Measurements from ENCODE around the gene YBX1.
"Not testable (repeated sequence)": the region's sequence is repeated elsewhere in the genome, so short reads cannot be mapped to it uniquely, and the experiment has no call there.

The YBX1 gene

DNA sequence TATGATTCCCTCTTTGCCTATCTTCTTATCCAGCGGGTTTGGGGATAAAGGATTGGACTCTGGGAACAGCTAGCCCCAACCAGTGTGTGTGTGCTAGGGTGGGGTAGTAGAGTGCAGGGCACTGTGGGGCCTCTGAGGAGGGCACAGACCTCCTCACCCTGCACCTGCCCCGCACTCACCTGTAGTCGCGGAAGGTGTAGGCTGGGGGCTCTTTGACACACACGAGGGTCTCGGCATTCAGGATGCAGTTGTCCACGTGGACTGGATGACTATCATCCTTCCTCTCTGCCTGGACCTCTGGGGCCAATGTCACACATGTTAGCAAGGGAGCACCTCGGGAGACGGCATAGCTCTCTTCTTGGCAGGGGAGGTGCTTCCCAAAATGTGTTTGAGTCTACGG is 65.8 kb downstream of the YBX1 start:
- DNase-seq (ENCODE audit: low read depth in 2 of 3, low spot score in 2 of 3) = no peak

DNA sequence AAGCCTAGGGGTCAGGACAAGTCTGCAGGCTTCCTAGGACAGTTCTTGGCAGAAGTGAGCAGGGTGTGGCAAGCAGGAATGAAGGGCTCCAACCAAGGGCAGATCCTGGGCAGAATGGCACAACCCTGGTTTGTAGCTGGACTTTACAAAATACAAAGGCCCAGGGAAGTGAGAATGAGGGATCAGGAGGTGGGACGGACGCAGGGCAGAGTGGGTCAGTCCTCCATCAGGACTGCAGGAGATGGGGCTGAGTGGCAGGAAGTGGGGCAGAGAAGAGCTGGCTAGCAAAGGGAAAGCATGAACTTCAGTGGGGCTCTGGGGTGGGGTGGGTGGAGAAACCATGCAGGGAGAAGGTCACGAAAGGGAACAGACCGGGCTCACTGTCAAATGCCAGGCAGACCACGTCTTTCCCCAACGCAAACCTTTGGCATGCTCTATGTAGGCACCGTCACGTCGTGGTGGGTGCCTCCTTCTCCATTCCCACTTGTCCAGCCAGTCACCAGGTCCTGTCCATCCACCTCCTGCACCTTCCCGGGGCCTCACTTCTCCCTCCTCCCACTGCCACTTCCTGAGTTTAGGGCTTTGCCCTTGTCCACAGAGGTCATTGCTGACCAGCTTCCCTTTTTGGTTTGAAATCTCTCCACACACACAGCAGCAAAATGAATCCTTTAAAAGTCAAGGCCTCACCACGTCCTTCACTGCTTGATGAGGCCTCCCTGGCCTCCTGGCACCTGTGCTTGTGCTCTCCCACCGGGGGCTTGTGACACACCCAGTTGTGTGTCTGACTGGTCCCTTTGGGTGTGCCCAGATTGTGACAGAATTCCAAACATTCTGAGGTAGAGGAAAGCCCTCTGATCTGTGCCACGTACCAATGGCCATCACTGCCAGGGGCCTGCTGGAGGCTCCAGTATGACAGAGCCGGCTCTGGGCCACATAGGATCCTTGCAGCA is 66.5 kb downstream of the YBX1 start:
- no peak for DNase-seq (ENCODE audit: low read depth in 2 of 3, low spot score in 2 of 3)

DNA sequence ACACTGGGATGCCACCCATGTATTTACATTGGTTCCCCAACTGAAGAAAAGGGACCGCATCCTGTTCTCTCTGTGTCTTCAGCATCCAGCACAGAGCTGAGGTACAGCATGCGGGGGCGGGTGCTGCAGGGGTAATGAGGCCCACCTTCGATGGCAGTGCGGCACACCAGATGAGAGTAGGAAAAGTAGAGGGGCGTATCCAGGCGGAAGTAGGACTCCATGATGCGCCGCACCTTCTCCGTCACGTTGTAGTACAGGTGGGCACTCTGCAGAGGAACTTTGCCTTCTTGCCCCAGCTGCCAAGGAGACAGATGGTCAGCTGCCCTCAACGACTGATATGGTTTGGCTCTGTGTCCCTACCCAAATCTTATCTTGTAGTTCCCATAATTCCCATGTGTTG is 67.8 kb downstream of the YBX1 start:
- no peak for DNase-seq (ENCODE audit: low read depth in 2 of 3, low spot score in 2 of 3)

DNA sequence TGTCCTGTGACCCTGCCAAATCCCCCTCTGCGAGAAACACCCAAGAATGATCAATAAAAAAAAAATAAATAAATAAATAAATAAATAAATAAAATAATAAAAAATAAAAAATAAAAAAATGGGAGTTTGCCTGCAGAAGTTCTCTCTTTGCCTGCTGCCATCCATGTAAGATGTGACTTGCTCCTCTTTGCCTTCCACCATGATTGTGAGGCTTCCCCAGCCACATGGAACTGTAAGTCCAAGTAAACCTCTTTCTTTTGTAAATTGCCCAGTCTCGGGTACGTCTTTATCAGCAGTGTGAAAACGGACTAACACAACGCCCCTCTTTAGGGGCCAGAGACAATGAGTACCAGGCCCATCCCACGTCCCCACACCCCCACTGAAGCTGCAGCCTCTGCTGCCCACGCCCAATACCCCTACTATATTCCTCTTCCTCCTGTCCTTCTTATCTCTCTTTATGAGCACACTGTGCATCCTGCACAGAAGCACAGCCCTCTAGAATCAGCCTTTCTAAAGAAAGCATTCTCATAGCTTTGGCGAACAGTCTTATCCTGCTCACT is 69.4 kb downstream of the YBX1 start:
- not testable (repeated sequence) for DNase-seq (ENCODE audit: low read depth in 2 of 3, low spot score in 2 of 3)

DNA sequence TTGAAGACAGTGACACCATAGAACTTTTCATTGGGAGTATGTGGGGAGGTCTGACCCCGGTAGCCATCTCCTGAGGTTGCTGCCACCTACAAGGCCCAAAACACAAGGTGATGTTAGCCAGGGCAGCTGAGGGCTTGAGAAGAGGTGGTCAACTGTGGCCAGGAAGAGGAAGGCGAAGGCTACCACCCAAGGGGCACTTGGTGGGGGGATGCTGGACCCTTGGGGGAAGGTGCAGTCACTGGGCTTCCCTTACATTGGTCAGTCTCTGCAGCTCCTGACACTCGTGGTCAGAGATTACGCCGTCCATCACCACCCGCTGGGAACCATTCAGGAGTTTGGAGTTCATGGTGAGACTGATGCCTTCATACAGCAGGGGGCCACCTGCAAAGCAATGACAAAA is 70.1 kb downstream of the YBX1 start:
- DNase-seq (ENCODE audit: low read depth in 2 of 3, low spot score in 2 of 3) = no peak

DNA sequence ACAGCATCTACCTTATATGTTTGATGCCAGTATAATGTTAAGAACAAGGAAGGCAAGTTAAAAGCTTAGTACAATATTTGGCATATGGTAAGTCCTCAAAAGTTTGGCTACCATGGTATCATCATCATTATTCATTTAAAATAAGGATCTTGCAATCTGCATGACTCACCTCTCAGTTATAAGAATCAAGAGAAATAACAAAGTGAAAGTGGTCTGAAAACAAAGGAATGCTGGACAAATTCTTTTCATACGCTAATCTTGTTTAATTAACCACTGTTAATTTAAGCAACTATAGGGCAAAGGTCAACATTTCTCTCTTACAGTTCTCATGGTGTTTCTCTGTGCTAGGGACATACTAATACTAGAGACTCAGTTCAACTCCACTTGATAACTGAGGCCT is 70.9 kb downstream of the YBX1 start:
- DNase-seq (ENCODE audit: low read depth in 2 of 3, low spot score in 2 of 3) = no peak

Measured in activated CD8-positive, alpha-beta memory T cell treated with anti-CD3 and anti-CD28 coated beads for 48 hours (primary cell).